ENCODE results near the gene HMGN3.

HMGN3 gene

DNA sequence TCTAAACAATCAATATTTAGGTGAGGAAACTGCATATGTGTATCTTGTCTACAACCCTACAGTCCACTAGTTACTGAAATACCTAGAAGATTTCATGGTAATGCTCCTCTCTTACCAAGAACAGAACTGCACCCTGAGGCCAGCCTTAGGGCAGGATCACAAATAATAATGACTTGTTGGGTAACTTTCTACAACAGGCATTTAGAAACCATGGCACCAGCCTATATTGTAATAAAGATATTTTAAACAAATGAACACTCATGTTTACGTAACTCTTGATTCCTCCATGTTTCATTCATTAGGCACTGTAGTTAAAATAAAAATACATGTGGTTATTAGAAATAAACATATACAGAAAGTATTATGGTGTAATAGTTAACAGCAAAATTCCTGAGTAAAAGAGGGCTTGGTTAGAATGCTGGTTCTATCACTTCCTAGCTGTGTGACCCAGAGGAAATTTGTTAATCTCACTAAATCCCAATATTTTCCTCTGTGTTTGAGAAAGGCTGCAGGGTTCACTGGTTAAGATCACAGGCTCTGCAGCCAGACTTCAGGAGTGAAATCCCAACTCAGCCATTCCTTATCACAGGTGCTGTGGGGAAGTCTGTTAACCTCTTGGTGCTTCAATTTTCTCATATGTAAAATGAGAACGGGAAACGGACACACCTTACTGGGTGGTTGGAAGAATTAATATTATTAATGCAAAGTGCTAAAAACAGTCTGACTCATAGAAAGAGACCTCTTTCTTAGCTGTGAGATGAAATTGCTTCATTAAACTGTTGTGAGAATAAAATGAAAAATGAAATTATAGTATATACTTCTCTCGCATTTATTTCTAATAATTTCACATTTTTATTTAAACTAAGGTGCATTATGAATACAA is 8.5 kb downstream of the HMGN3 start:
- H3K4me3 ChIP-seq (replicated peaks; ENCODE audit: low read depth, low read length), result no peak overlapping the region
- TF ChIP-seq, protein P1, sequence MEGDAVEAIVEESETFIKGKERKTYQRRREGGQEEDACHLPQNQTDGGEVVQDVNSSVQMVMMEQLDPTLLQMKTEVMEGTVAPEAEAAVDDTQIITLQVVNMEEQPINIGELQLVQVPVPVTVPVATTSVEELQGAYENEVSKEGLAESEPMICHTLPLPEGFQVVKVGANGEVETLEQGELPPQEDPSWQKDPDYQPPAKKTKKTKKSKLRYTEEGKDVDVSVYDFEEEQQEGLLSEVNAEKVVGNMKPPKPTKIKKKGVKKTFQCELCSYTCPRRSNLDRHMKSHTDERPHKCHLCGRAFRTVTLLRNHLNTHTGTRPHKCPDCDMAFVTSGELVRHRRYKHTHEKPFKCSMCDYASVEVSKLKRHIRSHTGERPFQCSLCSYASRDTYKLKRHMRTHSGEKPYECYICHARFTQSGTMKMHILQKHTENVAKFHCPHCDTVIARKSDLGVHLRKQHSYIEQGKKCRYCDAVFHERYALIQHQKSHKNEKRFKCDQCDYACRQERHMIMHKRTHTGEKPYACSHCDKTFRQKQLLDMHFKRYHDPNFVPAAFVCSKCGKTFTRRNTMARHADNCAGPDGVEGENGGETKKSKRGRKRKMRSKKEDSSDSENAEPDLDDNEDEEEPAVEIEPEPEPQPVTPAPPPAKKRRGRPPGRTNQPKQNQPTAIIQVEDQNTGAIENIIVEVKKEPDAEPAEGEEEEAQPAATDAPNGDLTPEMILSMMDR (IDR thresholded peaks at IDR 0.05; ENCODE audit: low read length, missing control alignments), result no peak
- DNase-seq (ENCODE audit: low read depth), result no peak

DNA sequence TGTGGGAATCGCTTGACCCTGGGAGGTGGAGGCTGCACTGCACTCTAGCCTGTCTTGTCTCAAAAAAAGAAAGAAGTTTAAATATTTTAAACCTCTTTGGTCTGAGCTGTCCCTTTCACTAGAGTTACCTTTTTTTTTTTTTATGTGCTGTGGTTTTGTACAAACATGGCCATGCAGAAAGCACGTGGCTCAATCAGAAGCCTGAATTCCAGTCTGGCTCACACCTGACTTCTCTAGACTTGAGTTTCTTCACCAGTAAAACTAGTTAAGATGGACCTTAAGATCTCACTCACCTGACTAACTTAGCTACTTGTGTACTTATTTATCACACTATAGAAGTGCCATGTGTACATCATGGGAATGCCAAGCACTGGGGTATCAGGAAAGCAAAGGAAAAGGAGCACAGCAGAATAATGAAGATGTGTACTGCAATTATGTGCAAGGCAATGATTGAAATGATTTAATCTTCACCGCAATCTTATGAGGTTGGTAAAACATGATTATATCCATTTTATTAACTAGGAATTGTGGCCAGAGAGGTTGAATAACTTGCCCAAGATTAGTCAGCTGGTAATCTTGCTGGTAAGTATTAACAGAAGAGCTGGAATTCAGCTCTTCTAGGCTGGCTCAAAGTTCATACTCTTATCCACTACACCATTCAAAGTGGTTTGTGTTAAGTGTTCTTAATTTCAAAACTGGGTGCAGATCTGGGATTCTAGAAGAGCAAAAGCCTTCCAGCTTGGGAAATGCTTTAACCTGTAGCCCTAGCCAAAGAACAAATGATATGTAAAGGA is 10.7 kb downstream of the HMGN3 start:
- no peak for DNase-seq (ENCODE audit: low read depth)
- TF ChIP-seq, protein P1 (IDR thresholded peaks at IDR 0.05; ENCODE audit: low read length, missing control alignments), result no peak
- no peak overlapping the region for H3K4me3 ChIP-seq (replicated peaks; ENCODE audit: low read depth, low read length)

DNA sequence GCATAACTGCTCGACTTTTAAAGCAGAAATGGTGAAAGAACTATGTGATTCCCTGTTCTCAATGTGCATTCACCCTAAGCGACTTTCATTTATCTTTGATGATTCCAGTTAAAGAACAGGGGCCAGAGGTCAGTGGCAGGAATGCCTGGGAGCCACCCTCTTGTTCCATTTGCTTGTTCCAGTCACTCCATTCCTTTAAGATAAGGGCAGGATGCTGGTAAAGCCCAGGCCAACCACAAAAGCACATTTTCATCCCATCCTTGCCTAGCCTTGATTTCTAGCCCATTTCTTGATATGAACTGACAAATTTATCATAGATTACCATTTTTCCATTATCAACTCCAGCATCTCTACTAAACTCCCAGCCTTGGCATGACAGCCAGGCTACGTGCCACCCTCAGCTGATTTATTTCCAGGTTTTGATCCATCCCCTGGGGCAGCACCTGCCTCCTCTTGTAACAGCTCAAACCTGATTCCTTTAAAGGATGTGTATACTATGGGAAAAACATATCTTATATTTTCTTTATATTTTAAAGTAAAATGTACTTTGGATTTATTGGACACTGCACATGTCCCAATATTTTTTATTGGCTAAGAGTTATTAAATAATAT is 19.2 kb downstream of the HMGN3 start:
- H3K4me3 ChIP-seq (replicated peaks; ENCODE audit: low read depth, low read length), result no peak overlapping the region
- TF ChIP-seq, protein P1 (IDR thresholded peaks at IDR 0.05; ENCODE audit: low read length, missing control alignments), result no peak
- peak; percentile 41 for DNase-seq (ENCODE audit: low read depth)

DNA sequence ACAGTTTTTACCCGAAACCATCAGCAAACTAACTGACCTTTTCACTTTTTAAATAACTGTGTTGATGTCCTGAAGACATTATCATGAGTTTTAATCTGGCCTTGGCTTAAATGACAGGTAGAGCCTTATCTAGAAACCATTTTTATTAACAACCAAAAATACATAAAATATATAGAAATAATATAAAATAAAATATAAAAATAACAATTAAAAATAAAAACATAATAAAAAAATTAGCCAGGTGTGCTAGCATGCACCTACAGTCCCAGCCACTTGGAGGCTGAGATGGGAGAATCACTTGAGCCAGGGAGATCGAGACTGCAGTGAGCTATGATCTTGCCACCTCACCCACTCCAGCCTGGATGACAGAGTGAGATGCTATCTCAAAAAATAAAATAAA is 21.6 kb downstream of the HMGN3 start:
- no peak overlapping the region for H3K4me3 ChIP-seq (replicated peaks; ENCODE audit: low read depth, low read length)
- TF ChIP-seq, protein P1 (IDR thresholded peaks at IDR 0.05; ENCODE audit: low read length, missing control alignments), result no peak
- DNase-seq (ENCODE audit: low read depth), result no peak

DNA sequence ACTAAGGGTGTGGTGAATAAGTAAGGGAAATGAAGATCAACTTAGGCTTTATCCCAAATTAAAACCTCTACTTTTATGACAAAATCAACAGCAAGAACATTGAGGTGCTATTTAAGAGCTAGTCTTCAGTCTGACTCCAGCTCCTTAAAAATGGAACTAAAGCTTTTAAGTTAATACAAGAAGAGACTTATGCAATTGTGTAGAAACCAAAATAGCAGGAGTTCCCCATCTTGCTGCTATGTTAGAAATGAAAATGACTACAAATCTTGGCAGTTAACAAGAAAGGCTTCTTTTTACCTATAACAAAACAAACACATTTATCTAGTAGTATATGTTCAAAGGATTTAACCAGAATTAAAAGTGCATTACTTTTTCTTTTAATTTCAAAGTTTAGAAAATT is 25.7 kb downstream of the HMGN3 start:
- TF ChIP-seq, protein P1 (IDR thresholded peaks at IDR 0.05; ENCODE audit: low read length, missing control alignments), result no peak
- H3K4me3 ChIP-seq (replicated peaks; ENCODE audit: low read depth, low read length), result no peak overlapping the region
- DNase-seq (ENCODE audit: low read depth), result no peak

DNA sequence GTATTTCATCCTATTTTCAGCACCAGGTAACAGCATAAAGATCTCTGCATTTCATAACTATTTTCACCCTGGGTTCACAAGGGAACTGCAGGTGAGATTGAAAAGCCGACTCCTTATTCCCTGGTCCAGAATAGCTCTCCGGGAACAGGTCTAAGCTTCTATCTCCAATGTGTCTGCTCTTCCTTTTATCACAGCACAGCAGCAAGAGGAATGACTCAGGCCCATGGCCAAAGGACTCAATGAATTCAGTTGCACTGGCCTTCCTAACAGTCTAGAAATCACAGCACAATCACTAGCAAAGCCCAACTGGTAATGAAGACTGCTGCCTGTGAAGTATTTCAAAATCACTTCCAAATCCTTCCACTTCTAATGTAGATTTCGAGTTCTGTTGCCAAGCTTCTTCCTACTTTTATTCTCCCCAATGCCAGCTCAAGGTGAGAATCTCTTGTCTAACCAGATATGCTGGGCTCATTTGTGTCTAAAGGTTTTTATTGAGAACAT is 30.7 kb downstream of the HMGN3 start:
- TF ChIP-seq, protein P1 (IDR thresholded peaks at IDR 0.05; ENCODE audit: low read length, missing control alignments), result no peak
- H3K4me3 ChIP-seq (replicated peaks; ENCODE audit: low read depth, low read length), result no peak overlapping the region
- no peak for DNase-seq (ENCODE audit: low read depth)
